ENCODE results near the gene NME7. TPM values are rescaled to one million over a fixed set of nuclear protein-coding genes. Genes with fewer than 3 reads are reported as not detected.

The NME7 gene
- polyA plus RNA-seq, 4 donors, result 2.2 to 18.8 (median 8.8) TPM

DNA sequence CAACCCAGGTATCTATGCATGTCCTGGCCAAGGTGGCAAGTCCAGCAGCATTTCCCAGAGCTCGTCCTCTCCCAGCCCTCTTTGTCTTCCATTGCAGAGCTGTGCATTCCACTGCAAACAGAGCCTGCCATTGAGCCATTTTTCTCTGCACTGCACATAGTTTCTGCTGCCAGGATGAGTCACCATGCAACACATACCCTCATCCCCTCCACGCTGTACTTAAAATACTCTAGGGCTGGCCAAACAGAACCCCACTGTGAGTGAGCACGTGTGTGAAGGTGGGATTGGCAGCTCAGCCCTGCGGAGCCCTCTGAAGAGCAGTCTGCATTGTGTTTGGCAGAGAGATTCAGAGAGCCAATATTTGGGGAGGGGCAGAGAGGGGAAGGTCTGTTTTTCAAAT is 265.0 kb downstream of the NME7 start:
- WGBS, 3 donors, result 9 to 39% (median 14%) methylated on average over 4 of the region's 4 CpGs

DNA sequence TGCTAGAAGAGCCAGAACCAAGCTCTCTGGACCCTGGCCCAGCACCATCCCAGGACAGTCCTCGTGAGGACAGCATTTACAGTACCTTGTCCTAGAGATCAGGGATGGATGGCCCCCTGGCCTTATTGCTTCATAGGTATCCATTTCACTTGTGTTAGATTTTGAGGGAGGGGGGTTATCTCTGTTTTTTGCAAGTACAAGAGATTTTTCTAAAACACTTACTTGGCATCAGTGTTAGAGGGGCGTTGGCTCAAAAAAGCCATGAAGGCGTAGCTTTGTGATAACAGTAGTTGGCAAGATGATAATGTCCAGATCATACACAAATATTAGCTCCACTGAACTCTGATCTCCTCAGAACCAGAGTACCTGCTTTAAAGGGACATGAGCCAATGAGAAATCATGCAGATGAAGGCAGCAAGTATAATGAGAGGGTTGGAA is 266.9 kb downstream of the NME7 start:
- 10 to 61% (median 49%) methylated on average over 3 of the region's 3 CpGs for WGBS, 3 donors
- no peak for FAIRE-seq
- H3K36me3 ChIP-seq (ENCODE audit: control insufficient read depth in 3 of 3, insufficient read depth in 2 of 3, low read depth in 1 of 3, low read length in 3 of 3), result no peaks in the 10 kb centered on the region
- DNase-seq, result peak; percentile 46 to 90
- H3K27me3 ChIP-seq (ENCODE audit: control insufficient read depth in 3 of 3, insufficient read depth in 3 of 3, low read length in 3 of 3), result no peaks in the 10 kb centered on the region
- H3K27ac ChIP-seq (ENCODE audit: low read depth in 1 of 3, low read length in 2 of 3), result peak overlapping the region in 2 of 3 donors; percentile 8 to 33
- peaks cover 3 to 47% (median 5%) of the 10 kb centered on the region in 3 donors for H3K4me1 ChIP-seq (ENCODE audit: control insufficient read depth in 3 of 3, insufficient read depth in 2 of 3, low read depth in 1 of 3, low read length in 2 of 3)
- no peak overlapping the region for H3K4me3 ChIP-seq (ENCODE audit: low read depth in 1 of 3, low read length in 3 of 3)
- no peaks in the 10 kb centered on the region for H3K9me3 ChIP-seq (ENCODE audit: control insufficient read depth in 2 of 2, insufficient read depth in 1 of 2, low read depth in 1 of 2, low read length in 1 of 2)

More for the DNA sequence above, 265.0 kb downstream of the NME7 start:
- peak overlapping the region in 2 of 3 donors; percentile 14 to 34 for H3K4me3 ChIP-seq (ENCODE audit: low read depth in 1 of 3, low read length in 3 of 3)
- H3K27me3 ChIP-seq (ENCODE audit: control insufficient read depth in 3 of 3, insufficient read depth in 3 of 3, low read length in 3 of 3), result no peaks in the 10 kb centered on the region
- peak overlapping the region; percentile 82 to 92 (median 85) for H3K27ac ChIP-seq (ENCODE audit: low read depth in 1 of 3, low read length in 2 of 3)
- DNase-seq (peak in 1 of 2 donors; percentile 57), FAIRE-seq (no peak)
- no peaks in the 10 kb centered on the region for H3K36me3 ChIP-seq (ENCODE audit: control insufficient read depth in 3 of 3, insufficient read depth in 2 of 3, low read depth in 1 of 3, low read length in 3 of 3)
- H3K9me3 ChIP-seq (ENCODE audit: control insufficient read depth in 2 of 2, insufficient read depth in 1 of 2, low read depth in 1 of 2, low read length in 1 of 2), result no peaks in the 10 kb centered on the region
- peaks cover 3 to 47% (median 5%) of the 10 kb centered on the region in 3 donors for H3K4me1 ChIP-seq (ENCODE audit: control insufficient read depth in 3 of 3, insufficient read depth in 2 of 3, low read depth in 1 of 3, low read length in 2 of 3)

DNA sequence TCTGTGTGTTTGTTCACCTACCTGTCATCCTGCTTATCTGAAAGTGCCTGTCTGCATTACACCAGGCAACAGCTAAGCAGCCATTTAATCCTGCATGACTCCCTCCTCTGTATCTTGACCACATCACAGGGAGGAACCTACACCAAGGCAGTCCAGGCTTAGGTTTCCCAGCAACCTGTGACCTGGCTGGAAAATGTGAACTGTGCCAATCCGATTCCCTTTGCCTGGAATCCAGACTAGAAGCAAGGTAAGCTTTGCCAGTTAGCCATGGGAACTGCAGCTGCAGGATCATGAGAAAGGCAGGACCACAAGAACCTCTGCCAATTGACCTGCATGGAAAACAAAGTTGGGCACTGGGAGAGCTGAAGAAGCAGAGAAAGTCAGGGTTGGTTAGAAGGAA is 267.4 kb downstream of the NME7 start:
- Histone ChIP-seq H3K4me3 (ENCODE audit: low read depth in 1 of 3, low read length in 3 of 3) (no peak overlapping the region), H3K27me3 (ENCODE audit: control insufficient read depth in 3 of 3, insufficient read depth in 3 of 3, low read length in 3 of 3) (no peaks in the 10 kb centered on the region), H3K27ac (ENCODE audit: low read depth in 1 of 3, low read length in 2 of 3) (peak overlapping the region in 1 of 3 donors; percentile 33), H3K9me3 (ENCODE audit: control insufficient read depth in 2 of 2, insufficient read depth in 1 of 2, low read depth in 1 of 2, low read length in 1 of 2) (no peaks in the 10 kb centered on the region), H3K4me1 (ENCODE audit: control insufficient read depth in 3 of 3, insufficient read depth in 2 of 3, low read depth in 1 of 3, low read length in 2 of 3) (peaks cover 4 to 45% (median 6%) of the 10 kb centered on the region in 3 donors), H3K36me3 (ENCODE audit: control insufficient read depth in 3 of 3, insufficient read depth in 2 of 3, low read depth in 1 of 3, low read length in 3 of 3) (no peaks in the 10 kb centered on the region)
- FAIRE-seq, result no peak
- no peak for DNase-seq
- 14 to 56% (median 41%) methylated on average over 1 of the region's 1 CpG for WGBS, 3 donors

DNA sequence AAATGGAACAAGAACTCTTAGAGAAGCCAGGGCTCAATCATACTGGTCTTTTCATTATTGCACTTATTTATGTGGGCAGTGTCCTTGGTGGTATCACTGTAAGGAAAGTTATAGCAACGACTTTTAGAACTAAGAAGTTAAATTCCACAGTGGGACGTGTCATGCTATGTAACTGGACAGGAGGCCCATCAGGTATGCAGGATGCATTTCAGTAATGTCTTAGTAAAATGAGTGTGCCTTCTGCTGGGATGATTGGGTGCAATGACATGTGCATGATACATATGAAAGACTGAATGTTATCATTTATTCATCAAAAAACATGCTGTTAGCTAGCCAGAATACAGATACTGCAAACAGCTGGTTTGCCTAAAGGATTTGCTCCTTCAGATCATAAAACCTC is 268.0 kb downstream of the NME7 start:
- DNase-seq (no peak), FAIRE-seq (no peak)
- Histone ChIP-seq H3K4me3 (ENCODE audit: low read depth in 1 of 3, low read length in 3 of 3) (no peak overlapping the region), H3K27ac (ENCODE audit: low read depth in 1 of 3, low read length in 2 of 3) (no peak overlapping the region), H3K9me3 (ENCODE audit: control insufficient read depth in 2 of 2, insufficient read depth in 1 of 2, low read depth in 1 of 2, low read length in 1 of 2) (no peaks in the 10 kb centered on the region), H3K4me1 (ENCODE audit: control insufficient read depth in 3 of 3, insufficient read depth in 2 of 3, low read depth in 1 of 3, low read length in 2 of 3) (peaks cover 2 to 46% (median 7%) of the 10 kb centered on the region in 3 donors), H3K27me3 (ENCODE audit: control insufficient read depth in 3 of 3, insufficient read depth in 3 of 3, low read length in 3 of 3) (no peaks in the 10 kb centered on the region), H3K36me3 (ENCODE audit: control insufficient read depth in 3 of 3, insufficient read depth in 2 of 3, low read depth in 1 of 3, low read length in 3 of 3) (no peaks in the 10 kb centered on the region)
- WGBS, 3 donors, result 55 to 79% (median 71%) methylated on average over 2 of the region's 2 CpGs

DNA sequence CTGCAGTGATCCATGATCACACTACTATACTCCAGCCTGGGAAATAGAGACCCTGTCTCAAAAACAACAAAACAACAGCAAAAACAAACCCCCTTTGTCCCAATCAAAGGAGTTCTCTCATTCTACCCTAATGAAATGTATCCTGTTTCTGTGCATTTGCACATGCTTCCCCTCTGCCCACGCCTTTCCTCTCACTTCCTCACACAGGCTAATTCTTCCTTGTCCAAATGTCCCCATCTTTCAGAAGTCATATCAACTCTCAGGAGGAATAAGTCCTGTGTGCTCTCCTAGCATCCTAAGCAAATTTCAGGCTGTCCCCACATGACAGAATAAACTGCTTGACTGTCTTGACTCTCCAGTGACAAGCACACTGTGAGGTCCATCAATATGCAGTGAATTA is 269.2 kb downstream of the NME7 start:
- Histone ChIP-seq H3K36me3 (ENCODE audit: control insufficient read depth in 3 of 3, insufficient read depth in 2 of 3, low read depth in 1 of 3, low read length in 3 of 3) (no peaks in the 10 kb centered on the region), H3K27me3 (ENCODE audit: control insufficient read depth in 3 of 3, insufficient read depth in 3 of 3, low read length in 3 of 3) (no peaks in the 10 kb centered on the region), H3K9me3 (ENCODE audit: control insufficient read depth in 2 of 2, insufficient read depth in 1 of 2, low read depth in 1 of 2, low read length in 1 of 2) (no peaks in the 10 kb centered on the region), H3K27ac (ENCODE audit: low read depth in 1 of 3, low read length in 2 of 3) (no peak overlapping the region), H3K4me1 (ENCODE audit: control insufficient read depth in 3 of 3, insufficient read depth in 2 of 3, low read depth in 1 of 3, low read length in 2 of 3) (peaks cover 0 to 38% (median 5%) of the 10 kb centered on the region in 3 donors), H3K4me3 (ENCODE audit: low read depth in 1 of 3, low read length in 3 of 3) (no peak overlapping the region)
- 85 to 94% (median 86%) methylated on average over 1 of the region's 1 CpG for WGBS, 3 donors
- no peak for FAIRE-seq
- DNase-seq, result no peak

DNA sequence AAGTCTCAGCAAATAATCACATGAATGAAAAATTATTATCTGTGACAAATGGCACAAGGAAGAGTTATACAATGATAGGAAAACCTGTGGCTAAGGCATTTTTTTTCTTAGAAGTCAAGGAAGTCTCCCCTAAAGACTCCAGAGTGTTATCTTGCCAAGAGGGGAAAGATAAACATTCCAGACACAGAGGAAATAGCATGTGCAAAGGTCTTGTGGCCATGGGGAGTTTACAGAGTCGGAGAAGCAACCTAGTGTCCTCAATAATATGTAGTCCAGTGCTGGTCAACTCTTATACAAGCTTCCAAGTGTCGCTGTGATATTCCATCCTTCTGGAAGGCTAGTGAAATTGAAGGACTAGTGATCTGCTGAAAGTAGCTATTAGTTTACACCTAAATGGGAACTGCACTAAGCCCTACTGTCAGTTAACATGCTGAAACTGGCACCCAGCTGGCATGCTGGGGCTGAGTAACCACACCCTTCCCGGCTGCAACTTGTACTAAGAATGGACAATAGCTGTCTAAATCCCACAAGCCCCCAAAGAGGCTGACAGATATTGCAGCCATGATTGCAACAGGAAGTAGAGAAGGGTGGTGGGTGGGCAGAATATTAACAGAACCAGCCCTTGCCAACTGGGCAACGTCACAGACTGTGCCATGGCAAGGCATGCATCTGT is 272.6 kb downstream of the NME7 start:
- no peak for FAIRE-seq
- Histone ChIP-seq H3K27me3 (ENCODE audit: control insufficient read depth in 3 of 3, insufficient read depth in 3 of 3, low read length in 3 of 3) (no peaks in the 10 kb centered on the region), H3K4me3 (ENCODE audit: low read depth in 1 of 3, low read length in 3 of 3) (no peak overlapping the region), H3K4me1 (ENCODE audit: control insufficient read depth in 3 of 3, insufficient read depth in 2 of 3, low read depth in 1 of 3, low read length in 2 of 3) (peaks cover 0 to 4% (median 4%) of the 10 kb centered on the region in 3 donors), H3K36me3 (ENCODE audit: control insufficient read depth in 3 of 3, insufficient read depth in 2 of 3, low read depth in 1 of 3, low read length in 3 of 3) (no peaks in the 10 kb centered on the region), H3K27ac (ENCODE audit: low read depth in 1 of 3, low read length in 2 of 3) (peak overlapping the region in 1 of 3 donors; percentile 10), H3K9me3 (ENCODE audit: control insufficient read depth in 2 of 2, insufficient read depth in 1 of 2, low read depth in 1 of 2, low read length in 1 of 2) (no peaks in the 10 kb centered on the region)
- peak in 1 of 2 donors; percentile 56 for DNase-seq
- 41 to 62% (median 51%) methylated on average over 4 of the region's 4 CpGs for WGBS, 3 donors

DNA sequence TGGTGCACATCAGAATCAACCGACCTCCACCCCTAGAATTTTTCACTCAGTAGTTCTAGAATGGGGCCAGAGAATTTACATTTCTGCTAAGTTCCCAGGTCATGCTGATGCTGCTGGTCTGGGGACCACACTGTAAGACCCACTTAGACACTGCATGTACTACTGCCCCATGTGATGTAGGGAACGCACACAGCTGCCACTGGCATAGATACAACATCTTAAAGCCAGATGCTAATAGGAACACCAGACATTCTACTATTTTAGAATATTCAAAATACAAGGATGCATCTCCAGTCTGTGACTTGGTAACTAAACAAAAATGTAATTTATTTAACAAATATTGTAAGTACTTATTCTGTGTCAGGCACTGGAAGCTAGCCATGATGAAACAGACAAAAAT is 275.2 kb downstream of the NME7 start:
- 92 to 93% (median 92%) methylated on average over 2 of the region's 2 CpGs for WGBS, 3 donors
- no peak overlapping the region for H3K4me3 ChIP-seq (ENCODE audit: low read depth in 1 of 3, low read length in 3 of 3)
- no peaks in the 10 kb centered on the region for H3K36me3 ChIP-seq (ENCODE audit: control insufficient read depth in 3 of 3, insufficient read depth in 2 of 3, low read depth in 1 of 3, low read length in 3 of 3)
- peaks cover 0 to 11% (median 4%) of the 10 kb centered on the region in 3 donors for H3K4me1 ChIP-seq (ENCODE audit: control insufficient read depth in 3 of 3, insufficient read depth in 2 of 3, low read depth in 1 of 3, low read length in 2 of 3)
- no peaks in the 10 kb centered on the region for H3K9me3 ChIP-seq (ENCODE audit: control insufficient read depth in 2 of 2, insufficient read depth in 1 of 2, low read depth in 1 of 2, low read length in 1 of 2)
- DNase-seq, result no peak
- no peak overlapping the region for H3K27ac ChIP-seq (ENCODE audit: low read depth in 1 of 3, low read length in 2 of 3)
- H3K27me3 ChIP-seq (ENCODE audit: control insufficient read depth in 3 of 3, insufficient read depth in 3 of 3, low read length in 3 of 3), result no peaks in the 10 kb centered on the region
- FAIRE-seq, result no peak

DNA sequence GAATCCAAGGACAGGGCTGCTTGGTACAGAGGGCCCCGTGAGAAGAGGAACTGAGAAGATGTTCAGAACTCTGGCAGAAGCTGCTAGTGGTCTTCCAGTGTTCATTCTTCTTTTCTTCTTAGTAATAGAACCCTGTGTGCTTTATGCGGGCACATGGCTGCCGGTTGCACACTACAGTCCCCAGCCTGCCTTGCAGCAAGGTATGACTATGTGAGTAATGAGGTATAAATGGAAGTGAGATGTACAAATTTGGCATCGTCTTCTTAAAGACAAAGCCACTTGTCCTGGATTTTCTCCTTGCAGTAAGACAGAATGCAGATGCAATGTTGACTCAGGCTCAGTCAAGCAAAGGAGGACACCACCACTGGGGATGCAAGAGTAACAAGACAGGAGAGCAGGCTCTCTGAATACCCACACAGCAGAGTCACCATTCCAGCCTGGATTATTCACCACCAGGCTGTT is 276.1 kb downstream of the NME7 start:
- Histone ChIP-seq H3K27me3 (ENCODE audit: control insufficient read depth in 3 of 3, insufficient read depth in 3 of 3, low read length in 3 of 3) (no peaks in the 10 kb centered on the region), H3K4me1 (ENCODE audit: control insufficient read depth in 3 of 3, insufficient read depth in 2 of 3, low read depth in 1 of 3, low read length in 2 of 3) (peaks cover 4 to 19% (median 6%) of the 10 kb centered on the region in 3 donors), H3K4me3 (ENCODE audit: low read depth in 1 of 3, low read length in 3 of 3) (no peak overlapping the region), H3K9me3 (ENCODE audit: control insufficient read depth in 2 of 2, insufficient read depth in 1 of 2, low read depth in 1 of 2, low read length in 1 of 2) (no peaks in the 10 kb centered on the region), H3K36me3 (ENCODE audit: control insufficient read depth in 3 of 3, insufficient read depth in 2 of 3, low read depth in 1 of 3, low read length in 3 of 3) (no peaks in the 10 kb centered on the region), H3K27ac (ENCODE audit: low read depth in 1 of 3, low read length in 2 of 3) (no peak overlapping the region)
- DNase-seq, result no peak
- FAIRE-seq, result no peak
- WGBS, 3 donors, result 91 to 94% (median 92%) methylated on average over 4 of the region's 4 CpGs

All from small intestine (tissue), 7 donors.